GM12878 (cell line): ENCODE data around the gene PLA2G4E. TPM values are rescaled to one million over a fixed set of nuclear protein-coding genes. Genes with fewer than 3 reads are reported as not detected.

Source experiments
- ATAC-seq: fragments of 200-7000 bp; cut with Tn5 transposase; 3 replicates; pipeline ENCODE4 v1.9.1; 2020; ENCODE audit warnings: mild to moderate bottlenecking, moderate library complexity
- BruUV-seq: library from RNA; stranded (reverse); fragments of 400-500 nt; replicated peaks from 2 replicates; lab custom pipeline; 2021; lab: Mats Ljungman, UMichigan
- CTCF ChIA-PET: fragments of 300-600 bp; sonication (Branson Sonifier 250); formaldehyde crosslinking; extraction: SDS; loops from one replicate; lab custom pipeline; 2021; ENCODE audit warnings: inconsistent platforms; lab: Yijun Ruan, JAX
- POLR2A ChIA-PET: fragments of 350-600 bp; formaldehyde crosslinking; extraction: SDS; loops from one replicate; lab custom pipeline; 2021; ENCODE audit warnings: inconsistent platforms; lab: Charles Lee
- RAD21 ChIA-PET: fragments of 300-600 bp; sonication (Branson Sonifier 250); formaldehyde crosslinking; loops from one replicate; lab custom pipeline; 2023; ENCODE audit warnings: antibody characterized with exemption; ENCODE audit not compliant: unreplicated experiment; lab: Charles Lee
- SMC1A ChIA-PET: fragments of 300-600 bp; sonication (Branson Sonifier 250); formaldehyde crosslinking; loops from one replicate; lab custom pipeline; 2023; ENCODE audit not compliant: unreplicated experiment, uncharacterized antibody; lab: Charles Lee
- DNase-seq: peaks from one replicate; pipeline ENCODE4 v3.0.0-alpha.2; 2011; ENCODE audit warnings: low read depth, low spot score
- FAIRE-seq: peaks from 3 replicates; lab custom pipeline; 2011; peaks lifted over from hg19 to GRCh38; lab: Jason Lieb, UNC
- H2AFZ ChIP-seq: 2 replicates; pipeline ENCODE4 v1.6.0; 2011; ENCODE audit warnings: low read depth, low read length, control low read depth; ENCODE audit not compliant: control insufficient read depth
- H3K27ac ChIP-seq: 2 replicates; pipeline ENCODE4 v1.5.1; 2011; ENCODE audit warnings: control low read depth; ENCODE audit not compliant: control insufficient read depth, insufficient read depth
- H3K27me3 ChIP-seq, 2 experiments: replicated peaks in 1 of 2; 2 replicates each; pipeline versions ENCODE4 v1.6.0 to v1.6.1; 2011; ENCODE audit warnings: low read length in 1 of 2; ENCODE audit not compliant: control insufficient read depth in 2 of 2, insufficient read depth in 2 of 2
- H3K36me3 ChIP-seq, 2 experiments: 2 replicates each; pipeline ENCODE4 v1.5.1; 2011; ENCODE audit warnings: low read length in 1 of 2; ENCODE audit not compliant: control insufficient read depth in 2 of 2, insufficient read depth in 2 of 2
- H3K4me1 ChIP-seq: 2 replicates; pipeline ENCODE4 v1.6.1; 2011; ENCODE audit warnings: mild to moderate bottlenecking, low read length, moderate library complexity, mixed read lengths; ENCODE audit not compliant: control insufficient read depth, insufficient read depth
- H3K4me2 ChIP-seq: 2 replicates; pipeline ENCODE4 v1.6.0; 2011; ENCODE audit warnings: control low read depth; ENCODE audit not compliant: control insufficient read depth, insufficient read depth
- H3K4me3 ChIP-seq: fragments of 200-600 bp; sonication (generic); 2 replicates; pipeline ENCODE4 v1.5.1; 2016
- H3K79me2 ChIP-seq: 2 replicates; pipeline ENCODE4 v1.6.0; 2011; ENCODE audit warnings: low read length; ENCODE audit not compliant: control insufficient read depth, insufficient read depth
- H3K9ac ChIP-seq: 2 replicates; pipeline ENCODE4 v1.8.0; 2011; ENCODE audit warnings: low read length, control low read depth, mixed read lengths; ENCODE audit not compliant: control insufficient read depth, insufficient read depth
- H3K9me3 ChIP-seq: replicated peaks from 3 replicates; pipeline ENCODE4 v1.5.1; 2011; ENCODE audit warnings: mild to moderate bottlenecking, low read length; ENCODE audit not compliant: control insufficient read depth, insufficient read depth
- H4K20me1 ChIP-seq: 2 replicates; pipeline ENCODE4 v1.6.0; 2011; ENCODE audit not compliant: control insufficient read depth, insufficient read depth
- EGR1 ChIP-seq, 2 experiments: IDR thresholded peaks; 1 replicate in 1 of 2; 2 replicates in 1 of 2; pipeline ENCODE4 v1.6.1; 2011 to 2012; ENCODE audit warnings: low read depth in 2 of 2, low read length in 2 of 2, borderline replicate concordance in 1 of 2, mild to moderate bottlenecking in 1 of 2, moderate library complexity in 1 of 2
- EZH2 ChIP-seq: IDR thresholded peaks from 2 replicates; pipeline ENCODE4 v1.6.1; 2012; ENCODE audit warnings: low read depth, mild to moderate bottlenecking, control low read depth, inconsistent platforms, low read length, borderline replicate concordance; ENCODE audit not compliant: control insufficient read depth
- GABPA ChIP-seq: IDR thresholded peaks from 2 replicates; pipeline ENCODE4 v1.6.1; 2014; ENCODE audit warnings: antibody characterized with exemption, low read depth, mild to moderate bottlenecking, inconsistent platforms
- PAX5 ChIP-seq: IDR thresholded peaks from 2 replicates; pipeline ENCODE4 v1.6.1; 2011; ENCODE audit warnings: low read depth, low read length, borderline replicate concordance
- SIN3A ChIP-seq: IDR thresholded peaks from 2 replicates; pipeline ENCODE4 v1.6.1; 2012; ENCODE audit warnings: low read depth, low read length, improper control_type of control experiment
- SUZ12 ChIP-seq: fragments of 200-600 bp; sonication (generic); IDR thresholded peaks from one replicate; pipeline ENCODE4 v1.6.1; 2018; ENCODE audit warnings: antibody characterized with exemption, mild to moderate bottlenecking; ENCODE audit not compliant: unreplicated experiment
- TCF3 ChIP-seq: IDR thresholded peaks from 2 replicates; pipeline ENCODE4 v1.6.1; 2012; ENCODE audit warnings: low read depth, mild to moderate bottlenecking, low read length, borderline replicate concordance; ENCODE audit not compliant: insufficient read depth
- USF2 ChIP-seq: IDR thresholded peaks from 2 replicates; pipeline ENCODE4 v1.6.1; 2011; ENCODE audit warnings: low read depth, low read length, improper control_type of control experiment, borderline replicate concordance
- ZZZ3 ChIP-seq: IDR thresholded peaks from 2 replicates; pipeline ENCODE4 v1.6.1; 2011; ENCODE audit warnings: low read depth; ENCODE audit not compliant: control insufficient read depth, insufficient read length
- WGBS: methylation state at CpG from one replicate; pipeline ENCODE4 v1.1.6; 2016; ENCODE audit warnings: low lambda C conversion rate; ENCODE audit not compliant: insufficient replicate concordance, insufficient coverage; ENCODE audit errors: missing lambda C conversion rate; 5-methylcytosine and 5-hydroxymethylcytosine counted together
- in situ Hi-C: fragments of 300-500 bp; cut with MboI; formaldehyde crosslinking; loops from 9 replicates; pipeline ENCODE4 v1.14.3; 2018; ENCODE audit warnings: mixed read lengths
- intact Hi-C: fragments of 100-400 bp; cut with micrococcal nuclease; formaldehyde crosslinking; loops from one replicate; pipeline ENCODE4 v1.14.2; 2022; ENCODE audit not compliant: unreplicated experiment
- polyA plus RNA-seq, 11 experiments: library from polyadenylated mRNA; depleted of rRNA in 4 of 11; unstranded in 6 of 11; stranded (reverse) in 5 of 11; fragments of >200 nt; fragmentation: Nextera tagmentation in 4 of 11; fragmentation: Illumina TruSeq in 1 of 11; extraction: Ambion mirVana in 4 of 11; extraction: Trizol in 1 of 11; gene quantifications; 1 replicate in 1 of 11; 2 replicates in 10 of 11; pipeline versions ENCODE4 v1.2.1 to v1.2.3, GENCODE V29; 2011 to 2016; ENCODE audit warnings: inconsistent platforms in 2 of 11, missing spikeins in 2 of 11, low read depth in 1 of 11
- total RNA-seq, 4 experiments: library from RNA; depleted of rRNA in 3 of 4; stranded (reverse); fragments of >200 nt in 3 of 4; fragmentation: Illumina TruSeq in 1 of 4; extraction: Trizol in 1 of 4; gene quantifications; 2 replicates each; pipeline versions ENCODE4 v1.2.1 to v1.2.3, GENCODE V29; 2013 to 2021

PLA2G4E gene
- total and polyA plus RNA-seq, 10 of the 15 experiments (the other 5 are each of a cell fraction or from before 2014, with no cell fraction given): 0.05 to 0.32 (median 0.06) TPM; not detected in 5

- intact Hi-C loops: no loop called here
- POLR2A ChIA-PET: interaction anchor here (1.5 kb wide), 1 partner anchor 10 kb away, joined by 7 read pairs; no protein-coding TSS in a partner anchor
- H3K79me2 ChIP-seq: peaks cover 9% of the 10 kb centered on the region
These were observed 78.0 kb downstream of the PLA2G4E start for GRCh38 chr15:41942886-41943285.

More at GRCh38 chr15:41942886-41943285, 78.0 kb downstream of the PLA2G4E start:
- ChIA-PET RAD21 (no interaction called here), SMC1A (interaction anchor here (0.6 to 1.3 kb wide), 2 partner anchors 15 to 57 kb away, joined by 3 read pairs; no protein-coding TSS in a partner anchor), CTCF (interaction anchor here (1.0 kb wide), 1 partner anchor 240 kb away, joined by 3 read pairs; no protein-coding TSS in a partner anchor)
- no peak overlapping the region for H3K9ac ChIP-seq
- H3K4me1 ChIP-seq: no peaks in the 10 kb centered on the region
- no peak overlapping the region for H3K4me2 ChIP-seq
- no peak for DNase-seq
- BruUV-seq: no TSS peak
- H3K36me3 ChIP-seq: peaks cover 33 to 49% of the 10 kb centered on the region in 2 experiments
- 88% methylated on average over 7 of the region's 7 CpGs for WGBS
- no peak overlapping the region for H2AFZ ChIP-seq
- TF ChIP-seq ZZZ3: no peak
- no peak for TF ChIP-seq SUZ12
- no peak for TF ChIP-seq SIN3A
- no peak for TF ChIP-seq USF2
- no peak for TF ChIP-seq EGR1 (IDR thresholded peaks at IDR 0.05; ENCODE audit: borderline replicate concordance in 1 of 2, low read depth in 2 of 2, low read length in 2 of 2)
- TF ChIP-seq GABPA: no peak
- TF ChIP-seq EZH2: no peak
- TF ChIP-seq PAX5: no peak
- TF ChIP-seq TCF3: no peak
- no peak overlapping the region for H3K4me3 ChIP-seq
- no peaks in the 10 kb centered on the region for H3K27me3 ChIP-seq
- no peak overlapping the region for H3K27ac ChIP-seq
- in situ Hi-C loops: no loop called here
- no peaks in the 10 kb centered on the region for H3K9me3 ChIP-seq
- ATAC-seq: no peak
- peaks cover 5% of the 10 kb centered on the region for H4K20me1 ChIP-seq
- FAIRE-seq: no peak
